Fibroblast of lung (primary cell): ENCODE results near the gene PDP2. TPM values are rescaled to one million over a fixed set of nuclear protein-coding genes. Genes with fewer than 3 reads are reported as not detected.

Experiments used
- DNase-seq, 2 donors: peaks; one replicate each; pipeline versions ENCODE4 v3.0.0 to v3.0.0-alpha.2; 2010; ENCODE audit warnings: low read depth in 2 of 2
- H2AFZ ChIP-seq: 2 replicates; pipeline ENCODE4 v1.5.1; 2012; ENCODE audit warnings: low read length, control low read depth, inconsistent platforms
- H3K27ac ChIP-seq: 2 replicates; pipeline ENCODE4 v1.5.1; 2011; ENCODE audit warnings: low read length, control low read depth; ENCODE audit not compliant: insufficient read depth
- H3K27me3 ChIP-seq: 2 replicates; pipeline ENCODE4 v1.5.1; 2011; ENCODE audit warnings: mild to moderate bottlenecking, low read length; ENCODE audit not compliant: control insufficient read depth, insufficient read depth
- H3K36me3 ChIP-seq: 2 replicates; pipeline ENCODE4 v1.5.1; 2011; ENCODE audit warnings: low read length; ENCODE audit not compliant: control insufficient read depth, insufficient read depth
- H3K4me1 ChIP-seq: 2 replicates; pipeline ENCODE4 v1.5.1; 2011; ENCODE audit warnings: low read length; ENCODE audit not compliant: control insufficient read depth, insufficient read depth; ENCODE audit errors: extremely low read depth
- H3K4me2 ChIP-seq: 2 replicates; pipeline ENCODE4 v1.5.1; 2011; ENCODE audit warnings: low read length, control low read depth; ENCODE audit not compliant: insufficient read depth; ENCODE audit errors: extremely low read depth
- H3K4me3 ChIP-seq, 4 experiments: fragments of 200-600 bp in 1 of 4; sonication (generic) in 1 of 4; replicated peaks in 1 of 4; 2 replicates each; pipeline ENCODE4 v1.5.1; 2011 to 2016; ENCODE audit warnings: low read length in 4 of 4, low read depth in 3 of 4, mild to moderate bottlenecking in 3 of 4, control low read depth in 2 of 4, inconsistent platforms in 1 of 4, mixed read lengths in 1 of 4; ENCODE audit not compliant: insufficient read depth in 1 of 4; ENCODE audit errors: control extremely low read depth in 1 of 4
- H3K79me2 ChIP-seq: 2 replicates; pipeline ENCODE4 v1.5.1; 2012; ENCODE audit warnings: mild to moderate bottlenecking, low read length, inconsistent platforms; ENCODE audit not compliant: control insufficient read depth, insufficient read depth
- H3K9ac ChIP-seq: 2 replicates; pipeline ENCODE4 v1.5.1; 2011; ENCODE audit warnings: mild to moderate bottlenecking, low read length, control low read depth; ENCODE audit not compliant: insufficient read depth
- H3K9me3 ChIP-seq: 2 replicates; pipeline ENCODE4 v1.5.1; 2012; ENCODE audit warnings: low read depth, low read length; ENCODE audit not compliant: control insufficient read depth, insufficient read depth
- H4K20me1 ChIP-seq: 2 replicates; pipeline ENCODE4 v1.5.1; 2011; ENCODE audit warnings: low read length; ENCODE audit not compliant: control insufficient read depth, insufficient read depth; ENCODE audit errors: extremely low read depth
- CTCF ChIP-seq, 2 donors: IDR thresholded peaks in 1 of 2; conservative IDR thresholded peaks in 1 of 2; 1 replicate in 1 of 2; 2 replicates in 1 of 2; pipeline ENCODE4 v1.5.1; 2011 to 2012; ENCODE audit warnings: low read length in 2 of 2, control low read depth in 1 of 2, inconsistent platforms in 1 of 2, low read depth in 1 of 2, mild to moderate bottlenecking in 1 of 2
- EZH2 ChIP-seq: IDR thresholded peaks from 2 replicates; pipeline ENCODE4 v1.5.1; 2012; ENCODE audit warnings: low read length, control low read depth, mild to moderate bottlenecking; ENCODE audit errors: missing control alignments
- polyA plus RNA-seq, 2 donors: library from polyadenylated mRNA; depleted of rRNA in 1 of 2; stranded (reverse) in 1 of 2; unstranded in 1 of 2; fragments of >200 nt; gene quantifications; 2 replicates each; pipeline ENCODE4 v1.2.1, GENCODE V29; 2011 to 2012; ENCODE audit warnings: missing spikeins in 1 of 2
- total RNA-seq: library from RNA; depleted of rRNA; stranded (reverse); fragments of >200 nt; gene quantifications from 2 replicates; pipeline ENCODE4 v1.2.1, GENCODE V29; 2014

Gene PDP2
- total and polyA plus RNA-seq, 2 donors (not counting 1 experiment from before 2014, with no cell fraction given), result 10.9 to 11.6 TPM

GRCh38 chr16:66905633-66906539 is 25.6 kb downstream of the PDP2 start:
- Histone ChIP-seq H4K20me1 (no peaks in the 10 kb centered on the region), H3K9ac (no peak overlapping the region), H3K9me3 (no peaks in the 10 kb centered on the region), H2AFZ (no peak overlapping the region), H3K27ac (no peak overlapping the region), H3K79me2 (no peaks in the 10 kb centered on the region), H3K27me3 (no peaks in the 10 kb centered on the region), H3K4me3 (no peak overlapping the region), H3K4me2 (no peak overlapping the region), H3K36me3 (no peaks in the 10 kb centered on the region), H3K4me1 (peaks cover 28% of the 10 kb centered on the region)
- TF ChIP-seq CTCF (conservative IDR thresholded peaks at IDR 0.05 in 1 of 2, IDR thresholded peaks at IDR 0.05 in 1 of 2; ENCODE audit: low read depth in 1 of 2, low read length in 2 of 2), result no peak
- no peak for TF ChIP-seq EZH2
- DNase-seq, result no peak

GRCh38 chr16:66906916-66907836 is 26.9 kb downstream of the PDP2 start:
- DNase-seq, result no peak
- no peaks in the 10 kb centered on the region for H3K79me2 ChIP-seq
- H3K27me3 ChIP-seq, result no peaks in the 10 kb centered on the region
- no peak overlapping the region for H3K4me3 ChIP-seq
- H3K9me3 ChIP-seq, result no peaks in the 10 kb centered on the region
- H4K20me1 ChIP-seq, result no peaks in the 10 kb centered on the region
- no peak overlapping the region for H3K4me2 ChIP-seq
- H3K9ac ChIP-seq, result no peak overlapping the region
- H2AFZ ChIP-seq, result no peak overlapping the region
- TF ChIP-seq CTCF (conservative IDR thresholded peaks at IDR 0.05 in 1 of 2, IDR thresholded peaks at IDR 0.05 in 1 of 2; ENCODE audit: low read depth in 1 of 2, low read length in 2 of 2), result no peak
- TF ChIP-seq EZH2, result no peak
- no peaks in the 10 kb centered on the region for H3K36me3 ChIP-seq
- no peak overlapping the region for H3K27ac ChIP-seq
- peaks cover 26% of the 10 kb centered on the region for H3K4me1 ChIP-seq

- Histone ChIP-seq H3K36me3 (no peaks in the 10 kb centered on the region), H3K4me3 (no peak overlapping the region), H3K27ac (no peak overlapping the region), H3K4me2 (no peak overlapping the region), H4K20me1 (no peaks in the 10 kb centered on the region), H3K27me3 (no peaks in the 10 kb centered on the region), H2AFZ (no peak overlapping the region), H3K79me2 (no peaks in the 10 kb centered on the region), H3K9ac (no peak overlapping the region), H3K9me3 (no peaks in the 10 kb centered on the region), H3K4me1 (peaks cover 26% of the 10 kb centered on the region)
- DNase-seq, result no peak
- TF ChIP-seq CTCF (conservative IDR thresholded peaks at IDR 0.05 in 1 of 2, IDR thresholded peaks at IDR 0.05 in 1 of 2; ENCODE audit: low read depth in 1 of 2, low read length in 2 of 2), result no peak
- no peak for TF ChIP-seq EZH2
These were observed 27.8 kb downstream of the PDP2 start for GRCh38 chr16:66908116-66908515.
